Measurements from ENCODE around the gene TLN1. TPM values are rescaled to one million over a fixed set of nuclear protein-coding genes. Genes with fewer than 3 reads are reported as not detected.

TLN1 gene
- total RNA-seq, 1 donor from 2014 or later = 382 TPM

DNA sequence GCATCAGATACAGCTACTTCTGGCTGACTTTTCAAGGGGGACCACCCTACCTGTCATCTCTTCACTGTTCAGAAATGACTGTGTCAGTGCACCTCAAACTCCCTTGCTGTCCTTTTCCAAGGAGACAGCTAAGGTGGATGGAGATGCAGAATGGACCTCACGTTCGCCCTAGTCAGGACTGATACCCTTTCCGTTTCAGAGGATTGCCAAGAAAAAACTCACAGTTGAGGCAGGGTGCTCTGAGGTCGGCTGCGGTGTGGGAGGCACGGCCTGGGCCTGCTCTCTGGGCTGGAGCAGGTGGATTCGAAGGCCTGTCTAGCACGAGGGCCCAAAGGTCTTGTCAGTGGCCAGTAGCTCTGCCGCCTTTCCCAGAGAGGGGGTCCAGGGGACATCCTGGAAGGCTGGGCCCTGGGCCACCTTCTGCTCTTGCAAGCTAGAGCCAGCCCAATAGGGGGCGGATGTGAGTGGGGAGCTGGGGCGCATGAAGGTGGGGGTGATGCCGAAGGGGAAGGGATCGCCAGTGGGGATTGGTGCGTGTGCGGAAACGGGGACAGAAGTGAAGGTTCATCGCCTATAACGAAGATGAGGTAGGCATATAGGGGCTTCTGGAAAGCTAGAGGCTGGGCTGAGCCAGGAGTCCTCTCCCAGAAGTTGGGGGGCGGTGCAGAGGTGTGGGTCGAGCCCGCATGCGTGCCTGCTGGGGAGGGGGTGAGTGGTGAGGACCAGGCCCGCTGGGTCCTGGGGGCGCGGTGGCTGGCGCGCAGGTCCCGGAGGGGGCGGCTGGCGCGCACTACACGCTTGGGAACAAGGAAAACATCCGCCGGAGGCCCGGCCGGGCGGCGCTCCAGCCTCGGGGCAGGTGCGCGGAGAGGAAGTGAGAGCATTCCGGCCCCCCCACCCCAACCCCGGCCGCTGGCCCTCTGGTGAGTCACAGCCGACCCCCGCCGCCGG lies 24.6 kb upstream of the TLN1 start:
- intact Hi-C loops (cut with micrococcal nuclease) = loop anchor here (2.0 to 10.0 kb wide), 2 partner anchors 56 to 1712 kb away; partner anchors contain the start of genes SPAG8 and UBAP2

DNA sequence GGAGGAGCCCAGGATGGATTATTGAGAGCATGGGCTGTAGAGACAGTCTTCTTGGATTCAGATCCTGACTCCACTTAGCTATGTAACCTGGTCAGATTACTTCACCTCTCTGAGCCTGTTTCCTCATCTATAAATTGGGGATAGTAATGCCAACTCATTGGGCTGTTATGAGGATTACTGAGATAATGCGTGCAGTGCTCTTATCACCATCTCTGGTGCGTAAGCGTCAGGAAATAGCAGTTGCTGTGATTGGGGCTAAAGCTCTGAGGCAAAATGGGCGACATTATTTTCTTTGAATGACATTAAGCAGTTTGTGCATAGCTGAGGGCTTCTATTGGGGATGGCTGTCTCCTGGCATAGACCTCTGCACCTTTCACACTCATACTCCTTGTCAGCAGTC lies 23.1 kb upstream of the TLN1 start:
- intact Hi-C loops (cut with micrococcal nuclease) = loop anchor here (10.0 kb wide), 1 partner anchor 1710 kb away; the partner anchor contains the start of gene UBAP2

DNA sequence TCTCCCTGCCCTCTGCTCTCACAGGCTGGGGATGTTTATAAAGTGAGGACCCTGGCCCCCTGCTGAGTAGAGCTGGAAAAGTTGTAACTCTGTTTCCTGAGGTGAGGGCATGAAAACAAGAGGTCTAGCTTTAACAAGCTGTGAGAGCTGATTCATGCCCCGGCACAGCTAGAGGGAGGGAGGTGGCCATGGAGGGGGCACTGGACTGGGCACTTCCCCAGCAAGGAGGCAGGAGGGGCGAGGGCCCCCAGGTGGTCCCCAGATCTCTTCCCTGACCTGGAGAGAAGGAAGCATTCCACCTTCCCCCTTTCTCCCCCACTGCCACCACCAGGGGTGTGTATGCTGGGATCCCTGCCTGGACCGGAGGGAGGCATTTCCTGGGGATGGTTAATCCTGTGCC lies 22.3 kb upstream of the TLN1 start, which contains the start of gene MSMP:
TSS of gene MSMP (minus strand) at position 13 of the 400 bp plus-strand sequence. CDS start 147 bp downstream, outside the sequence.
- intact Hi-C loops (cut with micrococcal nuclease) = loop anchor here (10.0 kb wide), 1 partner anchor 1709 kb away; the partner anchor contains the start of gene UBAP2

DNA sequence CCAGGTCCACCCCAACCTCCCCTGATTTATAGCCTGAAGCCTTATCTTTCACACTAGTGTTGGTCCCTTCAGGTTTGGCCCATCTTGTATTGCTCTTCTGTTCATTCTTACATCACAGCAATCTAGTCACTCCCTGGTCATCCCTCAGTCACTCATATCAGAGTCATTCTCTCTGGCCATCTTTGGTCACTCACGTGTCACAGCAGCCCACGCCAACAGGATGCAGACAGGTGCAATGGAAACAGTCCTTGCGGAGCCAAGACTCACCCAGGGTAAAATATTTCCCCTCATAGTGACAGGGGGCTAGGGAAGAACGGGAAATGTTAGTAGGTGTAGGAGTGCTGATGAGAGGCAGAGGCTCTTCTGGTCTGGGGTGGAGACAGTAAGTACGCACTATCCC lies 21.5 kb upstream of the TLN1 start:
- intact Hi-C loops (cut with micrococcal nuclease) = loop anchor here (10.0 kb wide), 1 partner anchor 1709 kb away; the partner anchor contains the start of gene UBAP2

DNA sequence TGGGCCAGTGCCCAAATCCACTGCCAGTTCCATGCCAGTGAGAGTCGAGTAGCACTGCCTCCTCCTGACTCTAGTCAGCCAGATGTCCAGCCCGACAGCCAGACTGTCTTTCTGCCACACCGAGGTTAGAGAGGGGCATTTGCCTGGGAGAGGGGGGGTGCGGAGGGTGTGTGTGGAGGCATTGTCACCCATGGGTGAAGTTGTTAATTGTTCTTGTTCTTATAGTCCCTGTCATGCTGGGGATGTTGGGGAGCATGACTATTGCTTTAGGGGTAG lies 18.2 kb upstream of the TLN1 start:
- intact Hi-C loops (cut with micrococcal nuclease) = loop anchor here (10.0 kb wide), 1 partner anchor 1705 kb away; the partner anchor contains the start of gene UBAP2

DNA sequence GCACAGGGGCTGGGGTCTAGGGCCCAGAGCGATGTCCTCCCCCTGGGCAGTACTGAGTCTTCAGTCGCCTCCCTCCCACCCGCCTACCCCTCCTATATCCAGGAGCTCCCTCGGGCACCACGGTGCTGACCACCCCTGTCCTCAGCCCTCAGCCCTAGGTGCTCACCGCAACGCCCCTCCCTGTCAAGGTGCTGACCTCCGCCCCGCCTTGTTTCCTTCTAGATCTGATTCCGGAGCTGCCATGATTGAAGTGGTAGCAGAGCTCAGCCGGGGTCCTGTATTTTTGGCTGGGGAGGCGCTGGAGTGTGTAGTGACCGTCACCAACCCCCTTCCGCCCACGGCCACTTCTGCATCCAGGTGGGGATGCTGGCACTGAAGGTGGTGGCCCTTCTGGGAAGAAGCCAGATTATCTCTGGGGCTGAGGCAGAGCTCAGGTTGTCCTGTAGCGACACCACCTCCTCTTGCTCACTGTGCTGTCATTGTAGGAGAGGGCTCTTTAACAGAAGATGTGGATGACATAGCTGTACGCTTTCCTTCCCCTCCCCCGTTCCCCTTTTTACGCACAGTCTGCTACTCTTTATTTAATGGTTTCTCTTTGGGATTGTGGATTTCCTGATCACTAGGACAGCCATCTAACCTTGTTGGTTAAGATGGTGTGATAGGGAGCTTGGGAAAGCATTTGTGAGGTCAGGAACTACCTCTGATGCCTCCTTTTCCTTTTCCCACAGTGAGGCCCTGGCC lies 17.7 kb upstream of the TLN1 start:
- intact Hi-C loops (cut with micrococcal nuclease) = loop anchor here (1.0 to 10.0 kb wide), 7 partner anchors 13 to 1705 kb away; partner anchors contain the start of genes ATOSB, CREB3, HINT2 and TLN1

DNA sequence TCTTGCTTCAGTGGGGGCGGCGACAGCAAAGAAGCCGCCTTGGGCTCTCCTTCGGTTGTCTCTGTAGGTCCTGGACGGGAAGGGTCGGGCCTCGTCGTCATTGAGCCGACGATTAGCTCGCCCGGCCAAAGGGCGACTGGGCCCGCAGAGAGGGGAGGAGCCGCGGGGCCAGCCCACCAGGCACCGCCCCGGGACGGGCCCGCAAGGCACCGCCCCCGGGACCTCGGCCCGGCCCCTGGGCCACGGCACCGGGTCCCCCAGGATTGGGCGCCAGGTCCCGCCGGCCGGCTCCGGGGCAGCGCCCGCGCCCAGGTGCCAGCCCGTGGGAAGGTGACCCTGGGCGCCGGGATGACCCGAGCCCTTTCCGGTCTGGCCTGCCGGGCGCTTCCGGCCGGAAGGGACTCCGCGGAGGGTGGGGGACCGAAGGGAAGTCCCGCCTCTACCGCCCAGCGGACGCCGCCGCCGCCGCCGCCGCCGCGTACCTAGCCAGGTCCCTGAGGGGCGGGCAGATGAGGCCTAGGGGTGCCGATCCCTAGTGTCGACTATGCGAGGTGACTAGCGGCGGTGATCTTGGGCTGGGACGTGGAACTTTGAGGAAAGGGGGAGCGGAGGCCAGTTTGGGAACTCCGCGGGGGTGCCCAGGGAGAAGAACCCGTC lies 17.0 kb upstream of the TLN1 start, which contains the start of the genes GBA2 and RGP1:
TSS of gene GBA2 (minus strand) at position 371 of the 657 bp plus-strand sequence. CDS start 524 bp downstream, outside the sequence.
TSS of gene RGP1 (plus strand) at position 430 of the 657 bp plus-strand sequence. CDS start 469 bp downstream, outside the sequence.
- intact Hi-C loops (cut with micrococcal nuclease) = loop anchor here (1.0 to 5.0 kb wide), 6 partner anchors 13 to 632 kb away; partner anchors contain the start of genes ATOSB, CREB3, HINT2 and TLN1

DNA sequence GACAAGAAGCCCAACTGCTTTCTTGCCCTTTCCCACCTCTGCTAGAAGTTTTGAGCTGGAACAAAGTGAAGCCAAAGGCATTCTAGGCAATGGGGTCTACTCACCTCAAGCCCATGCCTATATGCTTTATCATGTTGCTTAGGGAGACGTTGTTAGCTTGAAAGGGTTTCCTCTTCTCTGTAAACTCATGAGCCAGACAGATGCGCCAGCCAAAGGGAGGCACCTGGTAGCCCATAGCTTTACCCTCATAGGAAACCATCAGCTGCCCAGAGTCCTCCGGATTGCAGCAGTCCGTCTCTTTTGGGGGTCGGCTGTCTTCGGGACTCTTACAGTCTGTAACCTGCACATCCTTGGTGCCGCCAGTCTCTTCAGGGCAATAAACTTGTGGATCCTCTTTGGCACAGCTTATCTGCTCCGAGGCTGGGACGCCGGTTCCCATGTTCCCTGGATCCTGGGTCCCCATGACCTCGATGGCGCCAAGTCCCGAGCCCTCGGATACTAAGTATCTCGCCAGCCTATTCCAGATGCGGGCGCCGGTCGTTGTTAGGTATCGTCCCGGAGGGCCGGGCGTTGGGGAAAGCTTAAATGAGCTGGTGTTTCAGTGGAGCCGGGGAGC lies 16.4 kb upstream of the TLN1 start:
- intact Hi-C loops (cut with micrococcal nuclease) = loop anchor here (2.0 to 5.0 kb wide), 3 partner anchors 66 to 631 kb away; partner anchors contain the start of genes ATOSB and HINT2

DNA sequence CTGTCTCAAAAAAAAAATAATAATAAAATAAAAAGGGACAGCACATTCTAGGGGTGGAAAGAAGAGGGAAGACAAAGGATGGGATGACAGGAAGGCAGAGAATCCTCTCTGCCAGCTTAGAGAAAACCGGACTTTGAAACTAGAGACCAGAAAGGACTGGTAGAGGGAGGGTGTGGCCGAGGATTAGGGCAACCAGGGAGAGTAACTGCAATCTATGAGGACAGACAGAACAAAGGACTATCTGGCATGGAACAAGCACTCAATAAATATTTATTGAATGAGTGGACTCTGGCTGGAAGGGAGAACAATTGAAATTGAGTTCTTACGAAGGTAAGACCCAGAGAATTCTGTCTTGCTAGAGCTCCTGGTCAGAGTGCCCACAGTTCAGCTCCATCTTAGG lies 14.6 kb upstream of the TLN1 start:
- intact Hi-C loops (cut with micrococcal nuclease) = loop anchor here (5.0 kb wide), 2 partner anchors 99 to 629 kb away; partner anchors contain the start of gene ATOSB

DNA sequence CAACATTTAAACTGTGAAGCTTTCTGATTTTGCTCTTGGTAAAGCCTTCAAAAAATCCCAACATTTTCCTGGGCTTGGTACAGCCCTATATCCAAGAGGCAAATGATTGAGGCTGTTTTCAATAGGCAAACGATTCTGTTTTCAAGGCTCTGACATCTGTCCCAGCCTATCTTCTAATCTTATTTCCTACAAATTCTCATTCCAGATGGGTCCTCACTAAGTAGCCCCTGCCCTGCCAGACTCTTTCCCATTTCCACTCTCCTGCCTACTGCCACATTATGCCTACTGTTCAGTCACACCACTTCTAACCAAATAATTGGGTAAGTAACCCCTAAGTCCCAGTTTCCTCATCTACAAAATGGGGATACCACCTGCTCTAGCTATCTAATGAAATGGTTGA lies 13.6 kb upstream of the TLN1 start:
- intact Hi-C loops (cut with micrococcal nuclease) = loop anchor here (5.0 kb wide), 2 partner anchors 98 to 628 kb away; partner anchors contain the start of gene ATOSB

DNA sequence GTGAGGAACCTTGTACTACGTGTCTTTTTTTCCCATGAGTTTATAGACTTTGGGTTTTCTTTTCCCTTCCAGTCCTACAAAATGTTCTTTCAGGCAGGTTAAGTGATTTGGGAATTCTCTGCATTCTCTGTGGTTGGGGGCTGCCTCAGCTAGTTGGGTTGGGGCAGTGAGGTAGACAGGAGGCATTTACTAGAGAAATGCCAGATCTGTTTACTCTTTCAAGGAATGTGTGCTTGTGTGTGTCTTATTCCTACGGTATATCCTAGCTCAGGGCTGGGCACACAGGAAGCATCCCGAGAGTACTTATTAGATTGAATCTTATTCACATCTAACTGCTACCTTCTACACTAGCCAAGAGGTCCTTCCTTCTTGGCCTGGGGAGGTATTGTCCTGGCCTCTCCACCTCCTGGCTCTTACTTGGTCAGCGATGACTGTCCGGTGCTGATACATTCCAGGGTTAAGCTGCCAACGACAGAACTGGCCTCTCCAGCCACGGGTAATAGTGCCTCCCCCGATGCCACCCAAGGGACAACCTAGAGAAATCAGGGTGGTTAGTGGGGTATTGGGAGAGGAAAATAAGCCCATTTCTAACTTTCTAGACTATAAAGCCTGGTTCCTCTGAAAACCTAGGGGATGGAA lies 12.0 kb upstream of the TLN1 start:
- intact Hi-C loops (cut with micrococcal nuclease) = no loop called here

DNA sequence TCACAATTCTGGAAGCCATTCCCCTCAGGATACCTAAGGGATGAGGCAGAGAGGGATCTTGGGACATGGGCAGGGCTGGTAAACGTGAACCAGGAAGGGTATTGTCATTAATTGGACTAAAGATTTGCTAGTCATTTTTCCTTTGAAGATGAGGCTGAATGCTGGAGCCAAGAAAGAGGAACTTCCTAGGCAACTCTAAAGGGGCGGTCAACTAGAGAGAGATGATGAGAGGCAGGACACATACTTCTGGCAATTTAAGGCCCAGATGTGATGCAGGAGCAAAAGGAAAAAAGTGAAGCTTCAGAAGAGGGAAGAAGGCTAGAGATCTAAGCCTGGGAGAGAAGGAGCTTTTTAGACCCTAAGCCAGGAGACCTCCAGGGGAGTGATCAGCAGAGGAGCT lies 11.5 kb upstream of the TLN1 start:
- intact Hi-C loops (cut with micrococcal nuclease) = no loop called here

DNA sequence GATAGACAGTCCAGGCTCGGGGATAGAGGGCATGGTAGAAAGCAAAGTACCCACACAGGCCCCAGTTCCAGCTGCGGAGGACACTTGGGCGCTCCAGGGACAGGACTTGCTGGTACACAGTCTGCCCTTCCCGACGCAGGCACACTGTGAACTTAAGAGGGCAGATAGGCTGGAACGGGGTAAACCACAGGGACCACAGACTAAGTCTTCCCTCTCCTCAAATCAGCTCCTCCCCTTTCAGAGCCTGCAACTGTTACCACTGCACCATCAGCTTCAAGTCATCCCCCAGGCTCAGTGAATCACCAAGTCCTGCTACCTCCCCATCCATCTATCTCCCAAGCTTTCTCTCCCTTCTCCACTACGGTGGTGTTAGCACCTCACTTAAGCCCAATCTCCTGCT lies 9.7 kb upstream of the TLN1 start:
- intact Hi-C loops (cut with micrococcal nuclease) = no loop called here

DNA sequence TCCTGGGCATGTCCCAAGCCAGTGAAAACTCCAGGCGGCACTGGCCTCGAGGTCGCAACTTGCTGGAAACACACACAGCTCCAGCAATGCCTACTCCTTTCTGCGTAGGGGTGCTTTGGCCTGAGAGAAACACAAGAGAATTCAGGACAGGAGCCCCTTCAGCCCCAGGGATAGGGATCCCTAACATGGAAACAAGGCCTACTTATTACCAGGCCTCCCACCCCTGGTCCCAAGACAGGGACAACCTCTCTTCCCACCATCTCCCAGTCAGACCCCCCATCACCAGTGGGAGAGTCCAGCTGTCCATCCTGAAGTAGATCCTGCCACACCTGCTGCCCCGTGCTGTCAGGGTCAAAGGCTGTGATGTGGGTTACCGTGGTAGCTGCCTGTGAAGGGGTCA lies 8.2 kb upstream of the TLN1 start:
- intact Hi-C loops (cut with micrococcal nuclease) = no loop called here

DNA sequence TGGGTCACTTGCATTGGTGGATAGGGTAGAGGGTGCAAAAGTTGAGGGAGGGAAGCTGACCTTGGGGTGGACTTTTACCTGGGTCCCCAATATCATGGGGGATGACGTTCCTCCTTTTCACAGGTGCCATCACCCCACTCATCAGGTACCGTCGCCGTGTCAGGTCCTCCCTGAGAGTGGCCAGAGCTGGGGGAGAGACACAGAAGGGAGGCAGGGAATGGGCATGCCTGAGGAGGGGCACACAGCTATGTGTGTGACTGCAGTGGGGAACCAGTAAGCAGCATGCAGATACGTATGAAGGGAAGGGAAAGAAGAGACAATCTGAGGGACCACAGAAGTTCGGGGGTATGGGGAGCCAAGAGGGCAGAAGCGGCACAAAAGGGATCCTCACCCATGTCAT lies 6.9 kb upstream of the TLN1 start:
- intact Hi-C loops (cut with micrococcal nuclease) = no loop called here

DNA sequence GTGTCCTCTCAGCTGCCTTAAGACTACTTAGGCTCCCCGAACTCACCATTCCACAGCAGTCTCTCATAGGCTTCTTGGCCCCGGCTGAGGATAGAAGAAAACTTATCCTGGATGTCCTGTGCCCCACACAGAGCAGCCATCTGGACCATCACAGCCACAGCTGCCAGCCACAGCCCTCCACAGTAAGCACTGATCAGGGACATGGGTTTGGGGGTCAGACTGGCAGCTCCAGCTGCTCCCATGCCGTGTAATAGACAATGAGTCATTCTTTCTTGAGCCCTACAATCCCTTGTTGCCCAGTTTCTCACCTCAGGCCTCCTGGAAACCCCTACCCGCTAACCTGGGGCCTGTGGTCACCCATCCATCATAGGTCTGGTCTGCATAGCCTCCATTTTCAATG lies 6.2 kb upstream of the TLN1 start:
- intact Hi-C loops (cut with micrococcal nuclease) = no loop called here

DNA sequence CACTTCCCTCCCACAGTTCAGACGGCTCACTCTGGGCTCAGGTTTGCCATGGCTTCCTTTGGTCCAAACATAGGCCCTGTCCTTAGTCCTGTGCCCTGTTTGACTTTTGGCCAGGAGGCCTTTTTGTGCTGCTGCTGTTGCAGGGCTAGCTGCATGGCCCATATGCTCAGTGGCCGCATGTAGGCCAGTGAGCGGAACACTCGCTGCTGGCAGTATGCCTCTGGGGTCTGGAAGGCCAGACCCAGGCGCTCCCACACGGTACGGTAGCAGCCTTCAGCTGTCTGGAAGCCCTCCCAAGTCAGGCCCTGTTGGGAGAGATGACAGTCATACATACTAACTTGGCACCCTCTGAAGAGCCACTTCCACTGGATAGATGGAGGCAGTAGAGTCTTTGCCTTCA lies 5.1 kb upstream of the TLN1 start:
- intact Hi-C loops (cut with micrococcal nuclease) = no loop called here

DNA sequence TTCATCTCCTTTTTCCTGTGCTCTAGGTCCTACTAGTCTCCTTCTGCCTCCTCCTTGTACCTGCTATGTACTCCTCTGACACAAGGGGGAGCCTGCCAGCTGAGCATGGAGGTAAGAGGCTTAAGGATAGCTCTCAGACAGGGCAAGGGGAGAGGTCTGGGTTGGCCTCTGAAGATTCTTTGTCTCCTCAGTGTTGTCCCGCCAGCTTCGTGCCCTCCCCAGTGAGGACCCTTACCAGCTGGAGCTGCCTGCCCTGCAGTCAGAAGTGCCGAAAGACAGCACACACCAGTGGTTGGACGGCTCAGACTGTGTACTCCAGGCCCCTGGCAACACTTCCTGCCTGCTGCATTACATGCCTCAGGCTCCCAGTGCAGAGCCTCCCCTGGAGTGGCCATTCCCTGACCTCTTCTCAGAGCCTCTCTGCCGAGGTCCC lies 4.2 kb upstream of the TLN1 start:
- intact Hi-C loops (cut with micrococcal nuclease) = loop anchor here (1.0 kb wide), 2 partner anchors 13 to 146 kb away; partner anchors contain the start of genes GBA2 and RGP1

DNA sequence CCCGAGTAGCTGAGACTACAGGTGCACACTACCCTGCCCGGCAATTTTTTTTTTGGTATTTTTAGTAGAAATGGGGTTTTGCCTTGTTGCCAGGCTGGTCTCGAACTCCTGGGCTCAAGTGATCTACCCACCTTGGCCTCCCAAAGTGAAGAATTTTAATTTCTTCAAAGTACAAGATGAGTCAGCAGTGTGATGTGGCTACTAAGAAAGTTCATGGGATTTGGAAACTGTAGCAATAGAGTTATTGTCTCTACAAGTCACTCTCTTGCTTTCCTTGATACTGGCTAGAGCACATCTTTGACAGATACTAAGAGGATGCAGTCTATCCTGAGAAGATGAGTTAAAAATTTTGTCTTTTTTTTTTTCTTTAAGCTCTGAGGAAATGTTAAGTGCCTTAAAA lies 2.1 kb upstream of the TLN1 start:
- intact Hi-C loops (cut with micrococcal nuclease) = loop anchor here (5.0 kb wide), 2 partner anchors 747 to 1212 kb away; partner anchors contain the start of genes DNAJB5 and ENHO

Data from T-helper 2 cell treated with Interferon-gamma antibody and Interleukin-4, amounts not matched to agents 100 ng/mL and 5 ng/mL, for 36 hours (primary cell).